ACC112 (cell line): ENCODE data around the gene FKBP5.

Experiments used
- H2AFZ ChIP-seq: fragments of 200-600 bp; sonication (generic); one replicate; pipeline ENCODE4 v1.6.0; 2017; ENCODE audit warnings: antibody characterized with exemption, low read length; ENCODE audit not compliant: unreplicated experiment
- H3K27ac ChIP-seq: fragments of 200-600 bp; sonication (generic); 2 replicates; pipeline ENCODE4 v1.5.1; 2014; ENCODE audit warnings: low read depth, mild to moderate bottlenecking, antibody characterized with exemption, low read length, moderate library complexity
- H3K27me3 ChIP-seq: fragments of 200-600 bp; sonication (generic); 2 replicates; pipeline ENCODE4 v1.6.1; 2014; ENCODE audit warnings: mild to moderate bottlenecking, antibody characterized with exemption, low read length, moderate library complexity, mixed read lengths; ENCODE audit not compliant: insufficient read depth
- H3K36me3 ChIP-seq: fragments of 200-600 bp; sonication (generic); 2 replicates; pipeline ENCODE4 v1.6.1; 2016; ENCODE audit warnings: mild to moderate bottlenecking, antibody characterized with exemption, low read length, moderate library complexity, mixed read lengths; ENCODE audit not compliant: insufficient read depth
- H3K4me1 ChIP-seq: fragments of 200-600 bp; sonication (generic); one replicate; pipeline ENCODE4 v1.6.1; 2016; ENCODE audit warnings: low read length, mixed read lengths; ENCODE audit not compliant: insufficient read depth, unreplicated experiment, control insufficient read depth
- H3K4me3 ChIP-seq: fragments of 200-600 bp; sonication (generic); 2 replicates; pipeline ENCODE4 v1.5.1; 2014; ENCODE audit warnings: mild to moderate bottlenecking, low read depth, low read length
- H3K79me2 ChIP-seq: fragments of 200-600 bp; sonication (generic); one replicate; pipeline ENCODE4 v1.6.0; 2016; ENCODE audit warnings: low read length; ENCODE audit not compliant: control insufficient read depth, unreplicated experiment, insufficient read depth

FKBP5 gene

DNA sequence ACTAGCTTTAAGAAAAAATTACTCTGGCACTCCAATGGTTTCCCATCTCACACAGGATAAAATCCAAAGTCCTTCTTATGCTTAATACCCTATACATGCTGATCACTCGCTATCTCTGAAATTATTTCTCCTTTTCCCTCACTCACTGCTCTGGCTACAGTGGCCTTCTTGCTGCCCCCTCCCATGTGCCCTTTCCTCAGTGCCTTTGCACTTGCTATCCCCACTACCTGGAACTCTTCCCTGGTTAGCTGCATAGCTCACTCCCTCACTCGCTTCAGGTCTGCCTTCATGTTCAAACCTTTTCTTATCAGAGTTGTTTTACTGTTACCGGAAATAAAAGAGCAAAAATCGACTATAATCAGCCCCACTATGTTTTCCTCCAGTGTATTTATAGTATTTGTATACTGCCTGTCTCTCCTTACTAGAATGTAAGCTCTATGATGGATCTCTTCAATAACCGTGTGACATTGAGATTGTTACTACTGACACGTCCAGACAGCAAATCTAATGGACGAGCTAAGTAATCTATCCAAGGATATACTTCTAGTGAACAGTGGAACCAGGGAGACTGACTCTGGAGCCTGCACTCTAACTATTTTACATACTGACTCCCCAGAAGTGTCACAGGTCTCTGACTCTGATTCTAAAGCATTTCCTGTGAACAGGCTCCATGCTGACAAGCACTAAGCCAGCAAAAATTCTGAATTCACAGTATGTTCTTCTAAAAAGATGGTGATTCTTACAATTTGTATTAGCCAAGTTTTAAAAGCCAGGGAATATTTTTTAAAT lies 25.1 kb downstream of the FKBP5 start:
- H3K4me1 ChIP-seq: peaks cover 51% of the 10 kb centered on the region
- no peaks in the 10 kb centered on the region for H3K27me3 ChIP-seq
- H3K27ac ChIP-seq: peak overlapping the region; percentile 76
- H3K36me3 ChIP-seq: no peaks in the 10 kb centered on the region; the same call in 1 of the 2 replicates
- no peak overlapping the region for H2AFZ ChIP-seq
- peaks cover 66% of the 10 kb centered on the region for H3K79me2 ChIP-seq
- H3K4me3 ChIP-seq: peak overlapping the region; percentile 37

DNA sequence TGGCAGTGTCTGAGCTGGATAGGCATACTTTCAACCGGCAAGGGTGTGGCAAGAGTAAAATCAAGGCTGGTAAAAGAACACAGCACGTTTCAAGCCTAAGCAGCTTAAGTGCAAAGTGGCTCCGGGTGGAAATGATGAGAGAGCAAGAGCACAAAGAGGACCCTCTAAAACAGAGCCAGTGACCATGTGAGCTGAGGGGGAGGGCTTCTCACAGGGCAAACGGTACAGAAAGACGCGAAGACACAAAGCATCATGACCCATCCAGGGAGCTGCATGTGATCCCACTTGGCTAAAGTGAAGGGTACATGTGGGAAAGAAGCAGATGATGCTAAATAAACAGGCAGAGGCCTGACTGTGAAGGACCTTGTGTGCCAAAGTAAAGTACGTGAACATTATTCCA lies 25.7 kb downstream of the FKBP5 start:
- H3K27ac ChIP-seq: peak overlapping the region; percentile 76
- no peaks in the 10 kb centered on the region for H3K27me3 ChIP-seq
- peaks cover 65% of the 10 kb centered on the region for H3K79me2 ChIP-seq
- H3K4me1 ChIP-seq: peaks cover 45% of the 10 kb centered on the region
- peak overlapping the region; percentile 37; the same call in 1 of the 2 replicates for H3K4me3 ChIP-seq
- no peak overlapping the region for H2AFZ ChIP-seq
- H3K36me3 ChIP-seq: no peaks in the 10 kb centered on the region; the same call in 1 of the 2 replicates

GRCh38 chr6:35654883-35655282 lies 33.8 kb downstream of the FKBP5 start:
- peaks cover 72% of the 10 kb centered on the region for H3K79me2 ChIP-seq
- no peak overlapping the region for H2AFZ ChIP-seq
- H3K4me1 ChIP-seq: peaks cover 10% of the 10 kb centered on the region
- peaks cover 13% of the 10 kb centered on the region; the same call in 1 of the 2 replicates for H3K36me3 ChIP-seq
- no peaks in the 10 kb centered on the region for H3K27me3 ChIP-seq
- H3K4me3 ChIP-seq: no peak overlapping the region
- H3K27ac ChIP-seq: no peak overlapping the region

DNA sequence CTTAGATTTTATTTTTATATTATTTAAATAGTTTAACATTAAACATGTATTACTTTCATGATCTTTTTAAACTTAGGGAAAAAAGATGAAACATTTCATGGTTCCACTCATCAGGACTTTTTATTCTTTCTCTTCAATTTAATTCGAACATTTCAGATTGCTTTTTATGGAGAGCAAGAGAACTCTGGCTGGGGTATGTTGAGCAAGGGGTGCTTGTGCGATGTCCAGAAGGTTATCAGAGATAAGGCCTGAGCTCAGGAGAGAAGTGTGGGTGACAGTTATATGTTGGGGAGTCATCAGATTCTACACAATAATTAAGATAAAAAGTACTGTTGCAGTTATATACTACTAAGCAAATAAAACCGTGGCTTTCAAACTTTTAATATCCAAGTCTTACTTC lies 37.5 kb downstream of the FKBP5 start:
- Histone ChIP-seq H3K4me1 (peaks cover 3% of the 10 kb centered on the region), H3K36me3 (peaks cover 17% of the 10 kb centered on the region), H3K27ac (no peak overlapping the region), H3K79me2 (peaks cover 85% of the 10 kb centered on the region), H3K27me3 (no peaks in the 10 kb centered on the region), H2AFZ (no peak overlapping the region), H3K4me3 (no peak overlapping the region)

DNA sequence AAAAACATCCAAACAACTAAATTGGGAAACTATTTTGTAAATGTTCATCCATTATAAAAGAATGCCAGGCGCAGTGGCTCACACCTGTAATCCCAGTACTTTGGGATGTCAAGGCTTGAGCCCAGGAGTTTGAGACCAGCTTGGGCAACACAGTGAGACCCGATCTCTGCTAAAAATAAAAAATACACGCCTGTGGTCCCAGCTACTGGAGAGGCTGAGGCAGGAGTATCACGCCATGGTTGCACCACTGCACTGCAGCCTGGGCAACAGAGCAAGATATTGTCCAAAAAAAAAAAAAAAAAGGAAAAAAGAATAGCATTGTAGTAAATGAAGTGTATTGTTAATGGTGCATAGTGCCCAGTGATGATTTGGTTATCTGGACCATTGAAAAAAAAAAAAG lies 38.7 kb downstream of the FKBP5 start:
- Histone ChIP-seq H3K4me3 (no peak overlapping the region), H2AFZ (no peak overlapping the region), H3K27me3 (no peaks in the 10 kb centered on the region), H3K4me1 (peaks cover 3% of the 10 kb centered on the region), H3K79me2 (peaks cover 84% of the 10 kb centered on the region), H3K27ac (no peak overlapping the region), H3K36me3 (peaks cover 15% of the 10 kb centered on the region)

DNA sequence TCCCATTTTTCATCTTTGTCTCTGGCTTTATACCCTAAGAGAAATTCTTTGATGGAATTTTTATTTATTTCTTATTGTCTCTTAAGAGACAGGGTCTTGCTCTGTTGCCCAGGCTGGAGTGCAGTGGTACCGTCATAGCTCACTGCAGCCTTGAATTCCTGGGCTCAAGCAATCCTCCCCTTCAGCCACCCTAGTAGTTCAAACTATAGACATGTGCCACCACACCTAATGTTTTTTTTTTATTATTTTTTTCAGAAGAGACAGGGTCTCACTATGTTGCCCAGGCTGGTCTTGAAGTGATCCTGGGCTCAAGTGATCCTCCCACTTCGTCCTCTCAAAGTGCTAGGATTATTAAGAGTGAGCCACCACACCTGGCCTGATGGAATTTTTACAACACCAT lies 40.5 kb downstream of the FKBP5 start:
- Histone ChIP-seq H3K27me3 (no peaks in the 10 kb centered on the region), H3K4me1 (peaks cover 9% of the 10 kb centered on the region), H3K27ac (no peak overlapping the region), H3K4me3 (no peak overlapping the region), H3K36me3 (peaks cover 16% of the 10 kb centered on the region), H3K79me2 (peaks cover 85% of the 10 kb centered on the region), H2AFZ (no peak overlapping the region)

DNA sequence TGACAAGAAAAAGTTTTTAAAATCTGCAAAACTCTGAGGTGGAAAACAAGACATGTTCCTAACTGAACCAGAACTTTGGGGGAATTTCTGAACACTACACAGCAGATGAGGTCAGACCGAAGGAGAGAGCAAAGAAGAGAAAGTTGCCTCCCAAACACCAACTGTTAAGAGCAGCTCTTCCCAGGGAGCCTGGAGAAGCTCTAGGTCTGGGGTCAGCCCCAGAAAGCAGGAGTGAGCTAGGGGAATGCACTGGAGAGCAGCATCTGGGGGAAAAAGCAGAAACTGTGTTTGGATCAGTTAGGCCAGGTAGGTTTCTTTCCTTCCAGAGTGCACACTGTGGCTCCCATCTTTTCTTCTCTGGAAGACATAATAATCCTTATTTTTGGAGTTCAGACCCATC lies 41.3 kb downstream of the FKBP5 start:
- Histone ChIP-seq H3K4me1 (peaks cover 17% of the 10 kb centered on the region), H3K27ac (no peak overlapping the region), H3K27me3 (no peaks in the 10 kb centered on the region), H3K4me3 (no peak overlapping the region), H2AFZ (no peak overlapping the region), H3K79me2 (peaks cover 88% of the 10 kb centered on the region), H3K36me3 (peaks cover 22% of the 10 kb centered on the region)

DNA sequence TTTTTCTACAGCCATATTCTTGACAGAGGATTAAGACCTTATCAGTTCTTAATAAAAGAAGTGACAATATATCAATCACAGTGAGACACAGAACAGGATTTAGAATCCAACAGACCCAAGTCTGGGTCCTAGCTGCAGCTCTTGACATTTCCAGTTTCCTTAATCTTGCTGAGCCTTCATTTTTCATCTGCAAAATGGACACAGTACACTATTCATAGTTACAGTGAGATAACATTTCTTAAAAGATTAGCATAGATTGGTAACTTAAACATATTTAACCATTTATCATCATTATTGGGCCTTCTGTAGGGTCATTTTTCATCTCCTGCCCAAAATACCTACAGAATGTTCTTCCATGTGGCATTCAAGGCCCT lies 45.6 kb downstream of the FKBP5 start:
- H3K27me3 ChIP-seq: no peaks in the 10 kb centered on the region
- peaks cover 79% of the 10 kb centered on the region for H3K79me2 ChIP-seq
- H2AFZ ChIP-seq: no peak overlapping the region
- H3K4me3 ChIP-seq: no peak overlapping the region
- peaks cover 36% of the 10 kb centered on the region for H3K36me3 ChIP-seq
- peak overlapping the region; percentile 67 for H3K27ac ChIP-seq
- peaks cover 27% of the 10 kb centered on the region for H3K4me1 ChIP-seq

DNA sequence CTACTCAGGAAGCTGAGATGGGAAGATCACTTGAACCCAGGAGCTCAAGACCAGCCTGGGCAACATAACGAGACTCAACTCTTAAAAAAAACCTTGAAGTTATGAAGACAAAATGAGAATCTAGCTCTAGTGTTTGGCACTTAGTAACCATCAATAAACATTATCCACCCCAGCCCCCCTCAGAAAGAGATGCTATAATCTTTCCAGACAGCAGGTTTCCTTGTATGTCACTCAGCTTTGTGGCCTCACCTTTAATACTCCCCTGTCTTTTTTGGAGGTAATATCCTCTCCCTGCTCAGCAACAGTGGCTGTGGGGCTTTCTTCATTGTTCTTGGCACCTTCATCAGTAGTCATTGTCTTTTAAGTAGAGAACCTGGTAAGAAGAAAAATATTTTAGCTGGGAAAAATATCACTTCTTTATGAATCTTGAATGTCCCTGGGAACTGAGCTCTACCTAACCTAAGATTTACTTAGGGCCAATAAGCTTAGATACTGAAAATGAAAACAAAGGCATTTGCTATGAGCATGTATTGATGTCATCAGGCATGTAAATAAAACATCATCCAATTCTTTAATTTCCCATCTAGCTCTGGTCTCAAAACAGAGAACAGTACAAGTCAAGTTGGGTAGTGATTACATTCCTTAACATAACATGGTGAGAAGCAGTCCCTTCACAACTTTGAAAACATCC lies 46.1 kb downstream of the FKBP5 start:
- Histone ChIP-seq H2AFZ (no peak overlapping the region), H3K27me3 (no peaks in the 10 kb centered on the region), H3K4me3 (no peak overlapping the region), H3K4me1 (peaks cover 27% of the 10 kb centered on the region), H3K27ac (peak overlapping the region; percentile 67), H3K36me3 (peaks cover 40% of the 10 kb centered on the region), H3K79me2 (peaks cover 77% of the 10 kb centered on the region)

DNA sequence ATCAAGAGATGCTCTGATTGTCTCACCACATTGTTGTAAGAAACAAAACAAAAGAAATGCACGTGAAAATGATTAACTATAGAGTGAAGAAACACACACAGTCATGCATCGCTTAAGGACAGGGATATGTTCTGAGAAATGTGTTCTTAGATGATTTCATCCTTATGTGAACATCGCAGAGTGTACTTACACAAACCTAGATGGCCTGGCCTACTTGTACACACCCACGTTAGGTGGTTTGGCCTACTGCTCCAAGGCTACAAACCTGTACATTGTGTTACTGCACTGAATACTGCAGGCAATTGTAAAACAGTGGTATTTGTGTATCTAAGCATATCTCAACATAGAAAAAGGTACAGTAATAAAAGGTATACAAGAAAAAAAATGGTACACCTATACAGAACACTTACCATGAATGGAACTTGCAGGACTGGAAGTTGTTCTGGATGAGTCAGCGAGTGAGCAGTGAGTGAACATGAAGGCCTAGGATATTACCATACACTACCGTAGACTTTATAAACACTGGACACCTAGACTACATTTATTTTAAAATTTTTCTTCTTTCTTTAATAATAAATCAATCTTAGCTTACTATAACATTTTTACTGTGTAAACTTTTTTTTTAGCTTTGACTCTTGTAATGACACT lies 48.6 kb downstream of the FKBP5 start:
- Histone ChIP-seq H3K79me2 (peaks cover 60% of the 10 kb centered on the region), H3K27ac (no peak overlapping the region), H3K4me1 (peaks cover 41% of the 10 kb centered on the region), H3K27me3 (no peaks in the 10 kb centered on the region), H3K4me3 (no peak overlapping the region), H2AFZ (no peak overlapping the region), H3K36me3 (peaks cover 47% of the 10 kb centered on the region)
